PC-9 (cell line): ENCODE results near the gene SHF. TPM values are rescaled to one million over a fixed set of nuclear protein-coding genes. Genes with fewer than 3 reads are reported as not detected.

Experiments used
- BruUV-seq: library from RNA; stranded (reverse); fragments of 400-500 nt; replicated peaks from 2 replicates; lab custom pipeline; 2021; lab: Mats Ljungman, UMichigan
- CTCF ChIA-PET: fragments of 300-600 bp; sonication (Branson Sonifier 250); formaldehyde crosslinking; loops from one replicate; lab custom pipeline; 2022; ENCODE audit warnings: antibody characterized with exemption; lab: Charles Lee
- POLR2A ChIA-PET: fragments of 300-600 bp; sonication (Branson Sonifier 250); formaldehyde crosslinking; loops from one replicate; lab custom pipeline; 2022; ENCODE audit warnings: antibody characterized with exemption; ENCODE audit not compliant: unreplicated experiment; lab: Charles Lee
- DNase-seq, 2 experiments: peaks; one replicate each; pipeline versions ENCODE4 v3.0.0 to v3.0.0-alpha.2; 2015 to 2022; ENCODE audit warnings: mixed read lengths in 1 of 2
- H2AFZ ChIP-seq: fragments of 200-600 bp; sonication (generic); 2 replicates; pipeline ENCODE4 v1.8.1; 2017; ENCODE audit warnings: antibody characterized with exemption
- H3F3A ChIP-seq: fragments of 200-600 bp; sonication (generic); 2 replicates; pipeline ENCODE4 v1.8.1; 2017; ENCODE audit warnings: antibody characterized with exemption, mild to moderate bottlenecking, low read depth; ENCODE audit not compliant: insufficient read depth
- H3K27ac ChIP-seq: fragments of 200-600 bp; sonication (generic); 2 replicates; pipeline ENCODE4 v1.6.1; 2016; ENCODE audit warnings: mixed run types
- H3K27me3 ChIP-seq: fragments of 200-600 bp; sonication (generic); 2 replicates; pipeline ENCODE4 v1.6.1; 2016; ENCODE audit warnings: low read depth, mixed run types; ENCODE audit not compliant: insufficient read depth
- H3K36me3 ChIP-seq: fragments of 200-600 bp; sonication (generic); 2 replicates; pipeline ENCODE4 v1.6.1; 2016; ENCODE audit warnings: low read depth, mixed run types
- H3K4me1 ChIP-seq: fragments of 200-600 bp; sonication (generic); replicated peaks from 2 replicates; pipeline ENCODE4 v1.6.1; 2016; ENCODE audit warnings: mixed run types; ENCODE audit not compliant: insufficient read depth
- H3K4me2 ChIP-seq: fragments of 200-600 bp; sonication (generic); 2 replicates; pipeline ENCODE4 v1.6.1; 2017; ENCODE audit warnings: mixed run types
- H3K4me3 ChIP-seq: fragments of 200-600 bp; sonication (generic); 2 replicates; pipeline ENCODE4 v1.6.1; 2016; ENCODE audit warnings: mixed run types
- H3K79me2 ChIP-seq: fragments of 200-600 bp; sonication (generic); 2 replicates; pipeline ENCODE4 v1.6.1; 2017; ENCODE audit warnings: low read depth, mixed run types
- H3K9me2 ChIP-seq: fragments of 200-600 bp; sonication (generic); 2 replicates; pipeline ENCODE4 v1.8.1; 2017; ENCODE audit warnings: mild to moderate bottlenecking; ENCODE audit not compliant: insufficient read depth
- H3K9me3 ChIP-seq: fragments of 200-600 bp; sonication (generic); 2 replicates; pipeline ENCODE4 v1.8.1; 2016; ENCODE audit warnings: low read depth; ENCODE audit not compliant: insufficient read depth
- H4K20me1 ChIP-seq: fragments of 200-600 bp; sonication (generic); 2 replicates; pipeline ENCODE4 v1.8.1; 2017; ENCODE audit not compliant: insufficient read depth
- EZH2 ChIP-seq: fragments of 200-600 bp; sonication (generic); IDR thresholded peaks from 2 replicates; pipeline ENCODE4 v1.8.0; 2017; ENCODE audit warnings: antibody characterized with exemption, low read depth
- intact Hi-C: fragments of 100-400 bp; cut with micrococcal nuclease; formaldehyde crosslinking; loops from one replicate; pipeline ENCODE4 v1.10.0; 2022; ENCODE audit not compliant: unreplicated experiment
- total RNA-seq: library from RNA; stranded (reverse); gene quantifications from 2 replicates; pipeline ENCODE4 v1.2.3, GENCODE V29; 2021
- TF ChIP-seq, protein P1 (sequence below): fragments of 200-600 bp; sonication (generic); conservative IDR thresholded peaks from 2 replicates; pipeline ENCODE4 v1.6.1; 2017; ENCODE audit warnings: mixed run types, antibody characterized with exemption, mild to moderate bottlenecking, moderate library complexity

SHF gene
- total RNA-seq, 1 experiment from 2014 or later: 6.1 TPM

DNA sequence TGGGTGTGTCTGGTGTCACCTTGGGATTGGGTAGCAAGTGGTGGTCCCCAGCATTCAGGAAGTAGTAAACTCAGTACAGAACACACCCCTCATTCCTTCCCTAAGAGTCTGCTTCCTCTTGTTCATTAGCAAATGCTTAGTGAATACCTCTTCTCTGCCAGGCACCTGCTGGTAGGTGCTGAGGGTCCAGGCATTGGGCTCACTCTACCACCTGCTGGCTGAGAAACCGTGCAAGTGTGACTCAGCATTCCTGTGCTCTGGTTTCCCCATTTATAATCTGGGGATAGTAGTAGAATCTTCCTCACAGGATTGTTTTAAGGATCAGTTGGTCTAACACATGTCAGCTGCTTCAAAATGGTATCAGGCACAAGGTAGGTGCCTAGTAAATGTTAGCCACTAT lies 4.8 kb downstream of the SHF start:
- Histone ChIP-seq H3F3A (no peaks in the 10 kb centered on the region), H3K27me3 (no peaks in the 10 kb centered on the region), H2AFZ (no peak overlapping the region), H3K4me2 (no peak overlapping the region), H3K36me3 (no peaks in the 10 kb centered on the region), H3K9me3 (no peaks in the 10 kb centered on the region), H4K20me1 (no peaks in the 10 kb centered on the region), H3K79me2 (no peaks in the 10 kb centered on the region), H3K27ac (no peak overlapping the region), H3K4me3 (no peak overlapping the region), H3K9me2 (no peaks in the 10 kb centered on the region), H3K4me1 (0 out of 2 replicates have a peak, but pooled peaks cover 5% of the 10 kb centered on the region)
- ChIA-PET POLR2A (no interaction called here), CTCF (no interaction called here)
- DNase-seq: no peak
- intact Hi-C loops: no loop called here
- no peak for TF ChIP-seq EZH2
- TF ChIP-seq, protein P1, sequence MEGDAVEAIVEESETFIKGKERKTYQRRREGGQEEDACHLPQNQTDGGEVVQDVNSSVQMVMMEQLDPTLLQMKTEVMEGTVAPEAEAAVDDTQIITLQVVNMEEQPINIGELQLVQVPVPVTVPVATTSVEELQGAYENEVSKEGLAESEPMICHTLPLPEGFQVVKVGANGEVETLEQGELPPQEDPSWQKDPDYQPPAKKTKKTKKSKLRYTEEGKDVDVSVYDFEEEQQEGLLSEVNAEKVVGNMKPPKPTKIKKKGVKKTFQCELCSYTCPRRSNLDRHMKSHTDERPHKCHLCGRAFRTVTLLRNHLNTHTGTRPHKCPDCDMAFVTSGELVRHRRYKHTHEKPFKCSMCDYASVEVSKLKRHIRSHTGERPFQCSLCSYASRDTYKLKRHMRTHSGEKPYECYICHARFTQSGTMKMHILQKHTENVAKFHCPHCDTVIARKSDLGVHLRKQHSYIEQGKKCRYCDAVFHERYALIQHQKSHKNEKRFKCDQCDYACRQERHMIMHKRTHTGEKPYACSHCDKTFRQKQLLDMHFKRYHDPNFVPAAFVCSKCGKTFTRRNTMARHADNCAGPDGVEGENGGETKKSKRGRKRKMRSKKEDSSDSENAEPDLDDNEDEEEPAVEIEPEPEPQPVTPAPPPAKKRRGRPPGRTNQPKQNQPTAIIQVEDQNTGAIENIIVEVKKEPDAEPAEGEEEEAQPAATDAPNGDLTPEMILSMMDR: no peak
- BruUV-seq: no TSS peak

- no peak overlapping the region for H3K4me2 ChIP-seq
- BruUV-seq: no TSS peak
- no peak overlapping the region for H3K4me3 ChIP-seq
- H3K4me1 ChIP-seq: 0 out of 2 replicates have a peak, but pooled peaks cover 5% of the 10 kb centered on the region
- DNase-seq: no peak
- H3K9me3 ChIP-seq: no peaks in the 10 kb centered on the region
- no peaks in the 10 kb centered on the region for H3F3A ChIP-seq
- POLR2A ChIA-PET: no interaction called here
- intact Hi-C loops: no loop called here
- CTCF ChIA-PET: interaction anchor here (0.6 to 2.0 kb wide), 2 partner anchors 14 to 250 kb away, joined by 3 to 6 read pairs; no protein-coding TSS in a partner anchor
- H3K36me3 ChIP-seq: no peaks in the 10 kb centered on the region
- no peak for TF ChIP-seq EZH2
- TF ChIP-seq, protein P1: no peak
- H2AFZ ChIP-seq: no peak overlapping the region
- H3K79me2 ChIP-seq: no peaks in the 10 kb centered on the region
- H3K9me2 ChIP-seq: no peaks in the 10 kb centered on the region
- no peaks in the 10 kb centered on the region for H4K20me1 ChIP-seq
- H3K27ac ChIP-seq: no peak overlapping the region
- H3K27me3 ChIP-seq: no peaks in the 10 kb centered on the region
Observed at GRCh38 chr15:45181491-45182285, 6.1 kb downstream of the SHF start.

- POLR2A ChIA-PET: no interaction called here
- intact Hi-C loops: no loop called here
- no peak for TF ChIP-seq EZH2
- TF ChIP-seq, protein P1: no peak
Observed at GRCh38 chr15:45180648-45181436, 6.9 kb downstream of the SHF start.

More at GRCh38 chr15:45180648-45181436, 6.9 kb downstream of the SHF start:
- no peaks in the 10 kb centered on the region for H3K9me3 ChIP-seq
- H3K79me2 ChIP-seq: no peaks in the 10 kb centered on the region
- 0 out of 2 replicates have a peak, but pooled peaks cover 5% of the 10 kb centered on the region for H3K4me1 ChIP-seq
- H3K27me3 ChIP-seq: no peaks in the 10 kb centered on the region
- H3K27ac ChIP-seq: no peak overlapping the region
- H3K36me3 ChIP-seq: no peaks in the 10 kb centered on the region
- H4K20me1 ChIP-seq: no peaks in the 10 kb centered on the region
- no TSS peak for BruUV-seq
- H3K4me2 ChIP-seq: no peak overlapping the region
- CTCF ChIA-PET: interaction anchor here (2.0 kb wide), 1 partner anchor 13 kb away, joined by 6 read pairs; no protein-coding TSS in a partner anchor
- no peaks in the 10 kb centered on the region for H3K9me2 ChIP-seq
- DNase-seq: no peak
- no peak overlapping the region for H2AFZ ChIP-seq
- no peak overlapping the region for H3K4me3 ChIP-seq
- H3F3A ChIP-seq: no peaks in the 10 kb centered on the region
